GM18499 (cell line): ENCODE measurements around the gene PTH2R.
"Not testable (repeated sequence)": the region's sequence is repeated elsewhere in the genome, so short reads cannot be mapped to it uniquely, and the experiment has no call there.

Experiments used
- ATAC-seq: cut with Tn5 transposase; IDR thresholded peaks from one replicate; pipeline ENCODE4 v1.9.1; 2021; ENCODE audit warnings: moderate number of reproducible peaks; ENCODE audit not compliant: insufficient read depth, unreplicated experiment

PTH2R gene

GRCh38 chr2:208481945-208482344 is 75.4 kb downstream of the PTH2R start:
- not testable (repeated sequence) for ATAC-seq

- not testable (repeated sequence) for ATAC-seq
Measured at GRCh38 chr2:208482453-208483015, 75.9 kb downstream of the PTH2R start.

- ATAC-seq, result no peak
Measured at GRCh38 chr2:208485390-208485789, 78.8 kb downstream of the PTH2R start.

- no peak for ATAC-seq
Measured at GRCh38 chr2:208488686-208489564, 82.3 kb downstream of the PTH2R start.

DNA sequence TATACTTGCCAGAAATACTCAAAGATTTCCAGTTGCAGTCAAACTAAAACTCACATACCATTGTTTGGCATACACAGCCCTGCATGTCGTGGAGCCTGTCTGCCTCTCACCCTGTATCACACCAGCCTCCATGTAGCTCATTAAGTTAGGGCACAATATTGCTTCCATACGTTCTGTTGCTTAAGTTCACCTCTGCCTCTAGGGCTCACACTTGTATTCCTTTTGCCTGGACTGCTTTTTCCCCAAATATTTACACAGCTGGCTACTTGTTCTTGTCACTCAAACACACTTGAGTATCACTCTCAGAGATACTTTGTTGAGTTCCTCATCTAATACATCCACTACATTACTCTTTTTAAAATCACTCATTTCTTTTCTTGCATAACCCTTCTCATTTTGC is 83.1 kb downstream of the PTH2R start:
- no peak for ATAC-seq

DNA sequence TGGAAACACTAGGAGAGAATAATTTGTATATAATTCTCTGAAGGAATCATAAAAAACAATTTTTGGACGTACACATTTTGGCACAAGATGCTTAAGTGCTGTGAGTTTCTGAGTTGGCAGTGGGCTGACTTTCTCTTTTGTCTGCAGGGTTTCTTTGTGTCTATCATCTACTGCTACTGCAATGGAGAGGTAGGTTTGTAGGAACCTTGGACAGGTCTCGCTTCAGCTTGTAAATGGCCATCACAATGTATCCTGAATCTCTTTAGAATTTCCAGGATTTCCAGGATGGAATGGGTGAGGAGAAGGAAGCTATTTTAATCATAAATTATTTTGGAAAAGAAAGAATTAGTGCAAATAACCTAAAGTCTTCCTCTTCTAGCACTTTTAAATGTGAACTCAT is 83.9 kb downstream of the PTH2R start:
- no peak for ATAC-seq

- no peak for ATAC-seq
Measured at GRCh38 chr2:208491641-208492040, 85.0 kb downstream of the PTH2R start.

GRCh38 chr2:208492069-208492468 is 85.5 kb downstream of the PTH2R start:
- no peak for ATAC-seq

- no peak for ATAC-seq
Measured at GRCh38 chr2:208493186-208493585, 86.6 kb downstream of the PTH2R start.

GRCh38 chr2:208496129-208496528 is 89.5 kb downstream of the PTH2R start:
- no peak for ATAC-seq

DNA sequence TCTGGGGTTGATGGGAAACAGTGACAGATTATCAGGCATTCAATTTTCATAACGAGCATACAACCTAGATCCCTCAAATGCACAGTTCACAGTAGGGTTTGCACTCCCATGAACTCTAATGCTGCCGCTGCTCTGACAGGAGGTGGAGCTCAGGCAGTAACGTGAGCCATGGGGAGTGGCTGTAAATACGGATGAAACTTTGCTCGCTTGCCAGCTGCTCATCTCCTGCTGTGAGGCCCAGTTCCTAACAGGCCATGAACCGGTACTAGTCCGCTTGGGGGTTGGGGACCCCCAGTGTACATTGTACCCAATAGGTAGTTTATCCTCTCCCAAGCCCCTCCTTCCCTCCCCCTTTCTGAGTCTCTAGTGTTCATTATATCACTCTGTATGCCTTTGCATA is 94.6 kb downstream of the PTH2R start:
- ATAC-seq, result no peak

DNA sequence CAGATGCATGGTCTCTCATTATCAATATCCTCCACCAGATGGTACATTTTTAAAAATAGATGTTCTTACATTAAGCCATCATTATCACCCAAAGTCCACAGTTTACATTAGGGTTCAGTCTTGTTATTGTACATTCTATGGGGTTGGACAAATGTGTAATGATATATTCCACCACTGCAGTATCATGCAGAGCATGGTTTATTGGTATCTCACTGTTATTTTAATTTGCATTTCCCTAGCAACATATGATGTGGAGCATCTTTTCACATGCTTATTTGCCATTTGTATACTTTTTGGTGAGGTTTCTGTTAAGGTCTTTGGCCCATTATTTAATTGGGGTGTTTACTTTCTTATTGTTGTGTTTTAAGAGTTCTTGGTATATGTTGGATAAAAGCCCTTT is 95.7 kb downstream of the PTH2R start:
- ATAC-seq, result no peak

- ATAC-seq, result not testable (repeated sequence)
Measured at GRCh38 chr2:208505365-208505764, 98.8 kb downstream of the PTH2R start.

GRCh38 chr2:208509586-208509985 is 103.0 kb downstream of the PTH2R start:
- ATAC-seq, result no peak

DNA sequence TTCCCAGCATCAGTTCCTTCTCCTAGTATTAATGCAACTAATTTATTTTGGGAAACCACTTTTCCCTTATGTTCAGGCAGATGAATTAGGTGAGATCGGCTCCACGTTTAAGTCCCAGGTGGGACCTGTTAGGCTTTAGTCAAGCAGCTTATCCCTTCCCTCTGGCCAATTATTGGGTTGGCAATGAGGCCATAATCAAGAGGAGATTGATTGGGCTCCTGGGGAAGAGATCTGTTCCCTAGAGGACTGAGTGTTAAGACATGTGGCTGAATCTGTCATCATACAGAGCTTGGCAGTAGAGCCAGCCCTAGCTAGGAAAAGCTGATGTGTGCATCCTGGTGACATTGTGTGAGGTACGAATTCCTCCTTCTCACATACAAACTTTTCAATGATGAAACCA is 104.4 kb downstream of the PTH2R start:
- ATAC-seq, result no peak

DNA sequence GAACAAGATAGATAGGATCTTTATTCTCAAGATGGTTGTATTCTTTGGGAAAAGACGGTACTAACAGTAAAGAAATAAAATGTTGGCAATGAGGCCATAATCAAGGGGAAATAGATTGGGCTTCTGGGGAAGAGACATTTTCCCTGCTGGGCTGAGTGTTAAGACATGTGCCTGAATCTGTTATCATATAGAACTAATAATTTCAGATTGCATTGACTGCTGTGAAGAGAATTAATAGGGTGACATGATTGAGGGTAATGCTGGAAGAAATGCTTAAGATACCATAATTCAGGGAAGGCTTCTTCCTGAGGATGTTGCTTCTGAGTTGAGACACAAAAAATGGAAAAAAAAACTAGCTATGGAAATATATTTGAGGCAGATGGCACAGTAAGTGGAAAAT is 105.0 kb downstream of the PTH2R start:
- ATAC-seq, result no peak

DNA sequence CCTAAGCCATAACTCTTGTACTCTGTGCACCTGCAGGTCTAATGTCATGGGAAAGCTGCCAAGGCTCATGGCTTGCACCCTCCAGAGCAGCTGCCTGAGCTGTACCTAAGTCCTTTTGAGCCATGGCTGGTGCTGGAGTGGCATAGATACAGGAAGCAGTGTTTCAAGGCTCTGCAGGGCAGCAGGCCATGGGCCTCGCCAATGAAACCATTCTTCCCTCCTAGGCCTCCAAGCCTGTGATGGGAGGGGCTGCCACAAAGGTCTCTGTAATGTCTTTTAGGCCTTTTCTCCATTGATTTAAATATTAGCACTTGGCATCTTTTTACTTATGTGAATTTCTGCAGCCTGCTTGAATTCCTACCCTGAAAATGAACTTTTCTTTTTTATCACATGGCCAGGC is 108.5 kb downstream of the PTH2R start:
- no peak for ATAC-seq

- ATAC-seq, result not testable (repeated sequence)
Measured at GRCh38 chr2:208523069-208523468, 116.5 kb downstream of the PTH2R start.

GRCh38 chr2:208525165-208525564 is 118.6 kb downstream of the PTH2R start:
- ATAC-seq, result not testable (repeated sequence)

- no peak for ATAC-seq
Measured at GRCh38 chr2:208529796-208530195, 123.2 kb downstream of the PTH2R start.

DNA sequence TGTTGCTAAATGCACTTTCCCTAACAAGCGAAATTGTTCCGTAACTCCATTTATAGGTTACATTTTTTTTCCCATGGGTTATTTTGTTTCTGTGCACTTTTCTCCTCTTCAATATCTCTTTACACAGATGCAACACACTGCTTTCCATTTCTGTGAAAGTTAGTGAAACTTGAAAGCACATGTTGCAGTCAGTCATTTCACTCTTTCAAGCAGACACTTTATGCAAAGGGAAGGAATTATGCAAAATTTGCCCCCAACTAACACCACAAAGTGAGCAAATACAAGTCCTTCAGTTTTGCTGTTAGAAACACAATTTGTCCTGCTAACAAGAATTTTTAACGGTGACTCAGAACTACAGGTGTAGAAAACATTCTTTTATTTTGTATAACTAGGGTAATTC is 124.8 kb downstream of the PTH2R start:
- peak; percentile 71 for ATAC-seq

DNA sequence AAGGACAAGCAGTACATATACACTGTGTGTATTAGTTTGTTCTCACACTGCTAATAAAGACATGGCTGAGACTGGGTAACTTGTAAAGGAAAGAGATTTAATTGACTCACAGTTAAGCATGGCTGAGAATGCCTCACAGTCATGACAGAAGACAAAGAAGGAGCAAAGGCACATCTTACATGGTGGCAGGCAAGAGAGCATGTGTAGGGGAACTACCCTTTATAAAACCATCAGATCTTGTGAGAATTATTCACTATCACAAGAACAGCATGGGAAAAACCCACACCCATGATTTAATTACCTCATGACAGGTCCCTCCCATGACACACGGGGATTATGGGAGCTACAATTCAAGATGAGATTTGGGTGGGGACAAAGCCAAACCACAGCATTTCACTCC is 129.0 kb downstream of the PTH2R start:
- not testable (repeated sequence) for ATAC-seq
